ENCODE data around the gene ANKRD9.
A peak's percentile ranks its signal among the peaks of the same experiment; 100 is the strongest.
"Not testable (repeated sequence)": the region's sequence is repeated elsewhere in the genome, so short reads cannot be mapped to it uniquely, and the experiment has no call there.

Gene ANKRD9

GRCh38 chr14:102537981-102538601 is 28.5 kb upstream of the ANKRD9 start:
- no peak for DNase-seq

GRCh38 chr14:102532204-102532658 is 22.7 kb upstream of the ANKRD9 start:
- DNase-seq = no peak

GRCh38 chr14:102530828-102531478 is 21.4 kb upstream of the ANKRD9 start:
- DNase-seq = no peak

- no peak for DNase-seq
These were observed 19.0 kb upstream of the ANKRD9 start for GRCh38 chr14:102528431-102529170.

- DNase-seq = no peak
These were observed 16.4 kb upstream of the ANKRD9 start for GRCh38 chr14:102525929-102526497.

- peak; percentile 21 for DNase-seq
These were observed 15.8 kb upstream of the ANKRD9 start for GRCh38 chr14:102525219-102525928.

GRCh38 chr14:102524451-102525218 is 15.1 kb upstream of the ANKRD9 start:
- peak; percentile 91 for DNase-seq

GRCh38 chr14:102523569-102524450 is 14.2 kb upstream of the ANKRD9 start:
- DNase-seq = no peak

- no peak for DNase-seq
These were observed 13.6 kb upstream of the ANKRD9 start for GRCh38 chr14:102523200-102523568.

GRCh38 chr14:102519709-102520108 is 10.1 kb upstream of the ANKRD9 start:
- DNase-seq = not testable (repeated sequence)

GRCh38 chr14:102518063-102518648 is 8.6 kb upstream of the ANKRD9 start:
- no peak for DNase-seq

GRCh38 chr14:102517392-102518062 is 8.0 kb upstream of the ANKRD9 start:
- no peak for DNase-seq

- DNase-seq = no peak
These were observed 7.2 kb upstream of the ANKRD9 start for GRCh38 chr14:102516531-102517391.

- DNase-seq = no peak
These were observed 5.6 kb upstream of the ANKRD9 start for GRCh38 chr14:102514987-102515733.

GRCh38 chr14:102513899-102514772 is 4.6 kb upstream of the ANKRD9 start:
- DNase-seq = no peak

GRCh38 chr14:102512793-102513300 is 3.3 kb upstream of the ANKRD9 start:
- DNase-seq = no peak

GRCh38 chr14:102511538-102511937 is 2.0 kb upstream of the ANKRD9 start:
- no peak for DNase-seq
